Activated CD4-positive, alpha-beta T cell treated with anti-CD3 and anti-CD28 coated beads, Interleukin-2, amount 50 U/mL, for 4 hours (primary cell): ENCODE results near the gene SLA2.
"Not testable (repeated sequence)": the region's sequence is repeated elsewhere in the genome, so short reads cannot be mapped to it uniquely, and the experiment has no call there.

Source experiments
- DNase-seq, 2 experiments: peaks; one replicate each; pipeline ENCODE4 v3.0.0-alpha.2; 2020

Gene SLA2

DNA sequence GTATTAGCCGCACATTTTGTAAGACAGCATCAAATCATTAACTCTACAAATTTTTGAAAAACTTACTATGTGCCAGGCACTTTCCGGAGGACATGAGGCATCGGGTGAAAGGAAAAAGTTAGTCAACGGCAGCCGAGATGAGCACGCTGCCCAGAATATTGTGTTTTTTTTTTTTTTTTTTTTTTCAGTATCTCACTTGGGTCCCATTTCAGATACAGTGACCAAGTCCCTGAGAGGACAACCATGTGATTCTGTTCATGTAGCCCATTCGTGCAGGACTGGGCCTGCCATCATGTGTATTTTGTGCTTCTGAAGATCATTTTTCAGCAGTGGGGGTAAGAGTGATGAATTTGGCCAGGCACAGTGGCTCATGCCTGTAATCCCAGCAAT is 1.3 kb downstream of the SLA2 start:
- DNase-seq = peak; percentile 50 to 61

DNA sequence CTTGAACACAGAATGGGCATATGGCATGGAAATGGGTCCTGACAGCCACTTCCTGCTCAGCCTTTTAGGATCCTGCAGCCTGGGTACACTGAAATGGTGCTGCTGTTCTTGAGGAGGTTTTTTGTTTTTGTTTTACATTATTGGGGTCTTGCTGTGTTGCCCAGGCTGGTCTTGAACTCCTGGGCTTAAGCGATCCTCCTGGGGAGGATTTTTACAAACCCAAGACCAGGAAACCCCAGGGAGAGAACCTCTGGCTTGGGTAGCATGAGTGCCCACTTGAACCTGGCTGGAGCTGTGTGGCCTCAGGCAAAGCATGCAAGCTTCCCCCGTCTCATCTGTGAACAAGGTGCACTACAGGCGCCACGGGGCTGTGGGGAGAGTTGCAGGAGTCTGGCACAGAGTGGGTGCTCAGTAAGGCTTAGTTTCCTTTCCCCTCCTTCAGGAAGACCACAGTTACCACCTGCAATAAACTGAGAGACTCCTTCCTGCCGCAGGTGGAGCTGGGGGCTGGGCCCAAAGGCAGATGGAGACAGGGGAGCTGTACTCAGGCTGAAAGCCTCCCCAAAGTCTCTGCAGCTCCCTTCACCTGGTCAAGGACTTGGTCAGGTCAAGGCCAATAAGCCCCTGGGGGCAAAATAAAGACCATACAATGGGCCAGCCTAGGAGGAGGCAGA is 1.8 kb downstream of the SLA2 start:
- DNase-seq = peak; percentile 42 to 51

DNA sequence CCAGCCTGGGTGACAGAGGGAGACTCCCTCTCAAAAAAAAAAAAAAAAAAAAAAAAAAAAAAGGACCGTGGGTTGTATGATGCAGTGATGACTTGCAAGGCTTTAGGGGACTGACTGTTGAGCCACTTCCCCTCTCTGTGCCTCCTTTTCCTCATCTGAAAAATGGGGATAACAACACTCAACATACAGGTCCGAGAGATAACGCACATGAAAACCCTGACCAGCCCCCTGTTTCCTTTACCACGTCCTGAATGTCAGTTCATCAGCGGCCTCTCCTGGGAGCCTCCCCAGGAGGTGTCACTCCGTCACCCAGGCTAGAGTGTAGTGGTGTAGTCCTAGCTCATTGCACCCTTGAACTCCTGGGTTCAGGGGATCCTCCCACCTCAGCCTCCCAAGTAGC is 3.9 kb downstream of the SLA2 start:
- DNase-seq = no peak

DNA sequence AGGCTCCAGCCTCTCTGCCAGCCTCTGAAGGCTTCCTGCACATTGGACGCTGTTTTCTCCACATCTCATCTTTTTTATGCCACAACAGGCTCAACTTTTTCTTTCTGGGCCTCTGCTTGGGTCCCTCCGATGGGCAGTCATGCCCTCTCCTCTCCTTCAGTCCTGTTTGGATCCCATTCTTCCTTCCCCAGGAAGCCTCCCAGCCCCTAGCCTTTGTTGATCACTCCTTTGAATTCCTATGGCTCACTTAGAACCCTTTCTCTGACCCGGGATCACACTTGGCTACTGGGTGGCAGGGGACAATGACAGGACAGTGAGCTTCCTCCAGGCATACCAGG is 4.5 kb downstream of the SLA2 start:
- DNase-seq = no peak

DNA sequence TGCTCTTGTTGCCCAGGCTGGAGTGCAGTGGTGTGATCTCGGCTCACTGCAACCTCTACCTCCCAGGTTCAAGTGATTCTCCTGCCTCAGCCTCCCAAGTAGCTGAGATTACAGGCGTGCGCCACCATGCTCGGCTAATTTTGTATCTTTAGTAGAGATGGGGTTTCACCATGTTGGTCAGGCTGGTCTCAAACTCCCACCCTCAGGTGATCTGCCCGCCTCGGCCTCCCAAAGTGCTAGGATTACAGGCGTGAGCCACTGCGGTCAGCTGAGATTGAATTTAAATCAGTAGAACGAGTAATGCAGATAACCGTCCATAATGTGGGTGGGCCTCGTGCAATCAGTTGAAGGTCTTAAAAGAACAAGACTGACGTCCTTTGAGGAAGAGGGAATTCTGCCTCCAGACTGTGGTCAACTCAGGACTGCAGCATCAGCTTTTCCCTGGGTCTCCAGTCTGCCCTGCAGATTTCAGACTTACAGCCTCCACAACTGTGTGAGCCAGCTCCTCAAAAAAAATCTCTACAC is 7.1 kb downstream of the SLA2 start:
- not testable (repeated sequence) for DNase-seq

DNA sequence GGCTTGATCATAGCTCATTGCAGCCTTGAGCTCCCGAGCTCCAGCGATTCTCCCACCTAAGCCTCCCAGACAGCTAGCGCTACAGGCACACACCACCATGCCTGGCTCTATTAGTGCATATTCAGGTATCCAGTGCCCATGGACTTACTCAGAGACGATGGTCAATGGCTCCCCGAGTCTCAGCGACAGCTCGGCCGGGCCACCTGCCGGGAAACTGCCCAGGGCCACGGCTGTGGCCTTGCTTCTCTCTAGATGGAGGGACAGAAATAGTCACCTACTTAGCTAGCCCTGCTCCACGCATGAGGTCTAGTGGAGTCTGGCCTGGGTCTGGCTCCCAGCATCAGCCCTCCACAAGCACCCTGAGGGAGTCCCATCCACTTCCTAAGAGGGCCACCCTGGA is 11.7 kb downstream of the SLA2 start:
- DNase-seq = no peak

DNA sequence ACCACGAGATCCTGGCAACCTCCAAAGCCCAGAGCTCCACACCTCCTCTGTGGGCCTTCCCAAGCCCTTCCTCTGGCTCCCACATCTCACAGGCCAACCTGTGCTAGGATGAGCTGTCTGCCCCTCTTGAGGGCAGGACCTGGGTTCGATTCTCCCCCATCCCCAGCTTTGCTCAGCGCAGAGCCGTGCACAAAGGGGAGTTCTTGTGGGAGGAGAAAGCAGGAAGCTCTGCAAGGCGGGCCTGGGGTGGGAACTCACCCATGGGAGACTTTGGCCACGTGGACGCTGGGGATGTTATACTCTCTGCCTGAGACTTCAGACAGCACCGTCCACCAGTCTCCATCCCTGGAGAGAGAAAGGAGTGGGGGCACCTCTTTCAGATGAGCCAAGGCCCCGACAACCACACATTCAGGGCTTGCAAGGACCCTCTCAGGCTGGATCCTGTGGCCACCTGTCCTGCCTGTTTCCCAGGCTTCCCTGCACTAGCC is 12.7 kb downstream of the SLA2 start:
- no peak for DNase-seq

DNA sequence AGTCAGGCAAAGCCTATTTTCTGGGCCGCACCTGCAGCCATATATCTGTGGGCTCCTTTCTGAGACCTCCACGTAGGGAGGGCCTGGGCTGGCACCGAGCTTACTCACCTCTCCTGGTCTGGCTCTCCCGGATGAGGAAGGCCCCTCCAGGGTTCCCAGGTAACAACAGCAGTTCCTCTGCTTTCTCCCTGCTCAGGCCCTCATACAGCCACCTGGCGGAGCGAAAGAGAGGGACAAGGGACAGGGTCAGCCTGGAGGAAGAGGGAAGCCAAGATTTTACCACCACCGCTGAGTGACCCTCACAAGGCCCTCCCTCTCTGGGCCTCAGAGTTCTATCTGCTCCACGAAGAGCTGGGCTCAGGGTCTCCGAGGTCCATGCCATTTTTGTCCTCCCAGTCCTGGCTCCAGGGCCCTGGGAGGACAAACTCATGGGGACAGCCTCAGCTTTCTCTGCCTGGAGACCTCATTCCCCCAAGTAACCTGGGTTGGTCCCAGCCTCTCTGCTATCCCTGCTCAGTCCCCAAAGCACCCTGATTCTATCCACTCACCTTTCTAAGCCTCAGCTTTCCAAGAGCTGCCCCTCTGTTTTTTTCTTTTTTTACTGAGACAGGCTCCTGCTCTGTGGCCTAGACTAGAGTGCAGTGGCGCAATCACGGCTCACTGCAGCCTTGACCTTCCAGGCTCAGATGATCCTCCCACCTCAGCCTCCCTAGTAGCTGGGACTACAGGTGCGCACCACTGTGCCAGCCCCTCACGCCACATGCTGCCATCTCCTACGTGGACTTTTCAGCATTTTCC is 13.3 kb downstream of the SLA2 start:
- no peak for DNase-seq

DNA sequence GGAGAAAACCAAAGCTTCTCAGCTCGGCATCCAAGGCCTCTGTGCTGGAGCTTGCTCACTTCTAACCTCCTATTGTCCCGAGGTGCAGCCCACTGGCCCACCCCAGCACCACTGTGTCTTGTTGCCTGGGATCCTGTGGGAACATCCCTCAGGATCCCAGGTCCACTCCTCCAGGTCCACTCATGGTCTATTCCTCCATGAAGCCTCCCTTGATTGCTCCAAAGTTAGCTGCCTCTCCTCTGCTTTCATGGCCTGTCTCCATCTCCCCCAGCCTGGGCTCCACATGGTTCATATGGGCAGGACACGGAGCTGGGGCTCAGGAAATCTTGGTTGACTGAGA is 13.9 kb downstream of the SLA2 start:
- no peak for DNase-seq

DNA sequence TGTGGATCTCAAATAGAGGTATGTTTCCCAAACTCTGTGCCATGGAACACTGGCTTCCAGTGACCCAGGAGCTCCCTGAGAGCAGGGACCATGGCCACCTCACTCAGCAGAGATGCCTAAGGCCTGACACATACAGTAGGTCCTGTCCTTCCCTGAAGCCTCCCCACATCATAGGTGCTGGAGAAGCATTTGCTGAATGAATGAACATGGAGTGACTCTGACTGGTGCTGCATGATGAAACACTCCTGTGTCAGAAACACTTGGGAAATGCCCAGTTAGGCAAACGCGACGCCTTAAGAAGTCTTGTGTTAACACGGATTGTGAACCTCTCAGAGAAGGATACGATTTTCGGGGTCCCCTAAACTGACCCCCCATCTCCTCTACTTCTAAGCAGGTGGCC is 14.3 kb downstream of the SLA2 start:
- DNase-seq = no peak

DNA sequence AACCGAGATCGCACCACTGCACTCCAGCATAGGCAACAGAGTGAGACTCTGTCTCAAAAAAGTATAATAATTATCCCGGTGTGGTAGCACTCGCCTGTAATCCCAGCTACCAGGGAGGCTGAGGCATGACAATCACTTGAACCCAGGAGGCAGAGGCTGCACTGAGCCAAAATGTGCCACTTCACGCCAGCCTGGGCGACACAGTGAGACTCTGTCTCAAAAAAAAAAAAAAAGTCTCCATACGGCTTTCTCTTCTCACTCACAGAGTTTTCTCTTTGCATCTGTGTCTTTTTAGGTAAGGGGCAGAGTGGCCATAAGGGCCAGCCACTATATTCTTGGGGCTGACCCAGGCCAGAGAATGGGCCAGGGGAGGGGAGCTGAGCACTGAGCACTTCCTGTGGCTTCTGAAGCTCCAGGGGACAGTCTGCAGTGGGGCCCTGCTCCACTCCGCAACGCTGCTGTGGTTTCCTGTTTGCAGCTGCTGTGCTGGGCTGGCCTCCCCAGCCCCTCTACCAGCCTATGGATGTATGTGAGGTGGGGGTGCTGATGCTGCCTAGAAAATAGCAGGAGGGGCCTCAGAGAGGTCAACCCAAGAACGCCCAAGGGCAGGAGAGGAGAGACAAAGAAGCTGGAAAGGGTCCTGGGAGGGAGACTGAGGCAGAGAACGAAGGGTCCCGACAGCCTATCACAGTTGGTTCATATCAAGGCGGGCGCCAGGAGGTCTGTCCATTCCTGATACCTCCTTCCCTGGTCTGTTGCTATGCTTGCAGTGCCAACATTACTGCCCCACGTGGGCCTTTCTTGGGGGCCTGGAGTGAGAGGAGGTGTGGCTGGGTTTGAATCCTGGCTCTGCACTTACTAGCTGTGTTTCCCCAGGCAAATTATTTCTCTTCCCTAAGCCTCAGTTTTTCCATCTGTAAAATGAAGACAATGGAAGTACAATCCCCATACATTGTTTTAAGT is 16.0 kb downstream of the SLA2 start:
- no peak for DNase-seq

DNA sequence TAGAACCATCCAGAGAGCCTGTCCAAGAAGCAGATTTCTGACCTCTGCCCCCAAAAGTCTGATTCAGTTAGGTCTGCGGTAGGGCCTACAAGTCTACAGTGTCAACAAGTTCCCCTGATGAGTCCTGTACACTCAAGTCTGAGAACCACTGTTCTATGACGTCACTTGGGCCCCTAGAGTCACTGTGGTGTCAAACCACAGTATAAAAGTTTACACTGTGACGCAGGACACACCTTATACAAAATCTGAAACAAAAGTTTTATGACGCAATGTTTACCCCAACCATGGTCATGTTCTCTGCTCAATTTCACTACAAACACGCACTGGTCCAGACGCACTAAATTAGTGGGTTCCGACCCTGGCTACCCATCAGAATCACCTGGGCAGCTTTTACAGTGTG is 17.9 kb downstream of the SLA2 start:
- DNase-seq = no peak

DNA sequence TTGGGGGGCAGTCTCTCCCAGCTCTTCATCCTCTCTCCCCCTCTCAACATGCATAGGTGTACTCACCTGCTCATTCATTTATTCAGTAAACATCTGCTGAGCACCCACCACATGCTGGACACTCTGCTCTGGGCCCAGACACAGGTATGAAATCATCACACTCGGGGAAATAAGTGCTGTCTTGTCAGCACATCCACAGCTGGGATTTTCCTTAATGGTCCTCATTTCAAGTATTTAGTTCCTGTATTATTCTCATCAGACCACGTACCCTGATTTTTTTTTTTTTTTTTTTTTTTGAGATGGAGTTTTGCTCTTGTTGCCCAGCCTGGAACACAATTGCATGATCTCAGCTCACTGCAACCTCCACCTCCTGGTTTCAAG is 21.1 kb downstream of the SLA2 start:
- no peak for DNase-seq

DNA sequence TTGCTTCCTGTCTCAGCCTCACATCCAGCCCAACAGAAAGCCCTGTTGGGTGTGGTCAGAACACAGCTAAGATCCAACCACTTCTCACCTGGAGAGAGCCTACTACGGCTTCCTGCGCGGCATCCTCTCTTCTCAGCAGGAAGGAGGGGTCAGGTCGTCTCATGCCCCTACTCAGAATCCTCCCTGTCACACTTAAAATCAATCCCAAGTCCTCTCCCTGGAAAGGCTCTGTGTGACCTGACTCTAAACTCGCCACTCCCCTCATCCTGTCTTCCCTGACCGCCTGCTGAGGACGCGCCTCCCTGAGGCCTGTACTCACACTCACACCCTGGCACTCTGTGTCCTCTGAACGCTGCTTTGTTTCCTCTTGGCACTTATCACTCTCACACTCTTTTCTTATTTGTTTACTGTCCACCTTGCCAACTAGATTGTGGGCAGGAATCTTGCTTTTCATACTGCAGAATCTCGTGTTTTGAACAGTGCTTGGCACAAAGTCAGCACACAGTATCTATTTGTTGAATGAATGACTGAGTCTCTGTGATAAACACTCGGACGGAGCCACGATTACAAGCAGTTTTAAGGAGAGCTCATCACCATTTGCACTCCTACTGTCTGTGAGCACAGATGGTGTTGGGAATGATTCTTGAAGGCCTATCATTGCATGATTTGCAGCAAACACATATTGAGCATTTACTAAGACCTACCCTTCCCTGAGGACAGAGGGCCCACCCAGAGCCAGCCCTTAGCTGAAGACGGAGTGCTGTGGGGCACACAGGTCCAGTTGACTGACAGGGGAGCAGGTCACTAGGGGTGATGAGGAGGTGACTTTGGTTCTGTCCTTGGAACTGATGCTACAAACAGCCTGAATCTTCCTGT is 21.7 kb downstream of the SLA2 start:
- DNase-seq = no peak

DNA sequence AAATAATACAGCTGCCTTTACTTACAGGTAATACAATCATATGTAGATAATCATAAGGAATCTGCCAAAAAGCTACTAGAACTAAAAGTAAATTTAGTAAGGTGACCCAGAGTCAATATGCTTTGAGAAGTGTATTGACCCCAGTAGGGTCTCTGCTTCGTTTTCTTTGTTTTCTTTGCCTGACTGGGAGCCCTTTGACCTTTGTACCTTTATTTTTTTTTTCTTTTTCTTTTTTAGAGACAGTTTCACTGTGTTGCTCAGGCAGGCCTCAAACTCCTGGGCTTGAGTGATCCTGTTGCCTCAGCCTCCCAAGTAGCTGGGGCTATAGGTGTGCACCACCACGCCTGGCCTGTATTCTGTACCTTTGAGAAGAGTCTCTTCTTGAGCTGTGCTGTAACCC is 22.6 kb downstream of the SLA2 start:
- no peak for DNase-seq

DNA sequence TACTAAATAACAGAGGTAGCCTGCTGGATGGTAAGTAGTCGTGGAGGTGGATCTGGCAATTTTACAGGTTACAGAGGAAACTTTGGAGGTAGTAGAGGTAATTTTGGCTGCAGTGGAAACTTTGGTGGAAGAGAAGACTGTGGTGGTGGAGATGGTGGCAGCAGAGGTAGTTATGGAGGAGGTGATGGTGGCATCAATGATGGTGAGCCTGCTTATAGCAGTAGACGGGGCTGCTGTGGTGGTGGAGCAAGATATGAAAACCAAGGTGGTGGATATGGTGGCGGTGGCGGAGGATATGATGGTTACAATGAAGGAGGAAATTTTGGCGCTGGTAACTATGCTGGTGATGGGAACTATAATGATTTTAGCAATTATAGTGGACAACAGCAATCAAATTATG is 25.1 kb downstream of the SLA2 start:
- DNase-seq = no peak

DNA sequence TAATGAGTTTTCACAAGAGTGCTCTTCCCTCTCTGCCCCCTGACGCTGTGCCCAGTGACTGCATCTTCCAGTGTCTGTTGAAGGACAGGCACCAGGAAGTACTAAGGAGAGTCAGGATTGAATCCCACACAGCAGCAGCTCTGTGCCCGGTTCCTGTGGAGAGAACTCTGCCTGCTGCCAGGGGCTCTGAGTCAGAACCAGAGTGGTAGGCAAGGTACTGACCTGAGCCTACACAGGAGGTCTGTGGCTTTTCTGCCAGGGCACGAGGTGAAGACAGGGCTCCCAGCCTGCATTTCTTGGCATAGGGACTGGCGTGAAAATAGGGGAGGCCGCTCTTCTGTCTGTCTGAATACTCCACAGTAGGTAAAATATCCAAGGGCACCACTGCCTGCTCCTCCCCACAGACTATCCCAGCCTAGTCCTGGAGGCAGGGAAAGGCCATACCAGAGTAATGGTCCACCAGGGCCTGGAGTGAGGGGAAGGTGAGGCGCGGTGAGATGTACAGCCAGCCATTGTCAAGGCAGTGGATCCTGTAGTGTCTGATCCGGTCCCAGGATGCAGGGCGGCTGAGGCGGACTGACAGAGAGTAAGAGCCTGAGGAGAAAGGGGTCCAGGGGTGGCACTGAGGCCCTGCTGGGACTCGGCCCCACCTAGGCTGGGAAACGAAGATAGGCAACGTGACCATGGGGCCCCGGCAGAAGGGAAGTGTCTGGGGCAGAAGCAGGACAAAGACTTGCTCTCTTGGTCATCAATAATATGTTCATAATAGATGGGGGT is 31.0 kb downstream of the SLA2 start:
- DNase-seq = no peak

DNA sequence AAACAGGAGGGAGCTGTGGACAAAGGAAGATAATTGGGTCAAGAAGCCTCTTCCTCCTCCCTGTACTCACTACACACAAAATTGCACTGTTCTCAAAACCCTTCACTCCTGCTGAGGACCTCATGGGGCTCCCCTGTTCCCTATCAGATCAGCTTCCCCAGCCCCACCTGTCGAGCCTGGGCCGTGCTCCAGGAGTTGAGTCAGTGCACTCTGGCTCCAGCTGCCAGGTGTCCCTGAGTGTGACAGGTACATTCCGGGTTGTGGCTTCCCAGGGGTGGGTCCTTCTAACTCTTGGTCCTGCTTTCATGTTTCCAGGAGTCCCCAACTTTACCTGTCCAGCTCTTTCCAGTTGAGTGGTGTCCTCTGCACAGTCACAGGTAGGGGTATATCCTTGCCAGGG is 32.0 kb downstream of the SLA2 start:
- DNase-seq = no peak

DNA sequence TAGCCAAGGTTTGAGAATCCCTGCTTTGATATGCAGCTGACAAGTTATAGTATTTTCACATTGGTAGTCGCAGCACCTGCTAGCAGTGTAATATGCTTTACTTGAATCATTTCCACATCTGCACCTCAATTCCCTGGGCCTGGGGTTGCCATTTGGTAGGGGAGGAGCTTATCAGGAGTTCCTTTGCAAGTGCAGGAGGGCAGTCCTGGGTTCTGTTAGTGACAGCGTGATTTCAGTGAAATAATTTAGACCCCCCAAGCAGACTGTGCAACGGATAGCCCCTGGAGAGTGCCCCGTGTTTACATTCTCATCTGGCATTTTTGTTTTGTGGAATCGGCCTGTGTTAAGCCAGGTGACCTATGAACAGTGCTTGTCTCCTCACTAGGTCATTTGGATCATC is 34.4 kb downstream of the SLA2 start:
- DNase-seq = no peak

DNA sequence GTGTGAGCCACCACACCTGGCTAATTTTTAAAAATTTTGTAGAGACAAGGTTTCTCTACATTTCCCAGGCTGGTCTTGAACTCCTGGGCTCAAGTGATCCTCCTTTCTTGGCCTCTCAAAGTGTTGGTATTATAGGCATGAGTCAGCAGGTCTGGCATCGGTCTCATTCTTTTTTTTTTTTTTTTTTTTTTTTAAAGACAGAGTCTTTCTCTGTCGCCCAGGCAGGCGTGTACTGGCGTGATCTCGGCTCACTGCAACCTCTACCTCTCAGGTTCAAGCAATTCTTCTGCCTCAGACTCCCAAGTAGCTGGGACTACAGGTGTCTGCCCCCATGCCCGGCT is 37.6 kb downstream of the SLA2 start:
- not testable (repeated sequence) for DNase-seq

DNA sequence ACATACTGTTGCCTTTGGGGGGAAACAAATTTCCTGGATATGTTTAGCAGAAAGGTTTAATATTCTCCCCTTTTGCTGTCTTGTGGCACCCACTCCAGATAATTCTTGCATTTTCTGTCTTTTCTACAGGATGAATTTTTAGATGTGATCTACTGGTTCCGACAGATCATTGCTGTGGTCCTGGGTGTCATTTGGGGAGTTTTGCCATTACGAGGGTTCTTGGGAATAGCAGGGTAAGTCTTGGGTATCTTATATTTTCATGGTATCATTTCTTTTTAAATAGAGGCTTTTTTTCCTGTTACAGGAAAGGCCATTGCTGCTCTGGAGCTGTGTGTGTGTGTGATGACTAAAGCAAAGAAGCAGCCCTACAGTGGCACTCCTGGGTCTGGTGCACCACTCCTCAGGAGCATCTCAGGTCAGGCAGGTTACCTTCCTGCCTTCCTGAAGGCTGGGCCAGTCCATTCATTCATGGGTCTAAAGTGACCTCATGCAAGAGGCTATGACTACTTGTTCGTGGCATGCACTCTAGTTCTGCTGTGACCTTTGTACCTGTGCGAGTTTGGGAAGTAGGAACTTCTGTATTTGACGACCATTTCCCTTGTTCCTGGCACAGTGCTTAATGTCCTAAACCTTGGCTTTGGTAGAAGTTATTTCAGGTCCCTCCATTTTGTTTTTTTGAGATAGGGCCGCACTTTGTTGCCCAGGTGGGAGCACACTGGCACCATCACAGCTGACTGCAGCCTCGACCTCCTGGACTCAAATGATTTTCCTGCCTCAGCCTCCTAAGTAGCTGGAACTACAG is 38.2 kb downstream of the SLA2 start:
- no peak for DNase-seq
